NCI-H128 (cell line): Measurements from ENCODE around the gene INSR.
"Not testable (repeated sequence)": the region's sequence is repeated elsewhere in the genome, so short reads cannot be mapped to it uniquely, and the experiment has no call there.

Experiments
- DNase-seq: peaks from one replicate; lab custom pipeline; 2025; ENCODE audit not compliant: unreplicated experiment; lab: John Stamatoyannopoulos, UW

The INSR gene

GRCh38 chr19:7293762-7294557 is at the start of gene INSR:
TSS of gene INSR (minus strand) at chr19:7294414. CDS start at chr19:7293891, 523 bp downstream.
- peak; percentile 72 for DNase-seq

GRCh38 chr19:7342143-7342542 is 47.9 kb upstream of the INSR start:
- no peak for DNase-seq

GRCh38 chr19:7340959-7341837 is 47.0 kb upstream of the INSR start:
- peak; percentile 67 for DNase-seq

GRCh38 chr19:7337380-7338194 is 43.4 kb upstream of the INSR start:
- DNase-seq: no peak

GRCh38 chr19:7336321-7336973 is 42.2 kb upstream of the INSR start:
- no peak for DNase-seq

- DNase-seq: no peak
Observed at GRCh38 chr19:7333198-7334118, 39.2 kb upstream of the INSR start.

GRCh38 chr19:7331446-7331845 is 37.2 kb upstream of the INSR start:
- no peak for DNase-seq

- no peak for DNase-seq
Observed at GRCh38 chr19:7328647-7329046, 34.4 kb upstream of the INSR start.

GRCh38 chr19:7327802-7328201 is 33.6 kb upstream of the INSR start:
- no peak for DNase-seq

GRCh38 chr19:7326105-7326877 is 32.1 kb upstream of the INSR start:
- no peak for DNase-seq

GRCh38 chr19:7318176-7318575 is 24.0 kb upstream of the INSR start:
- no peak for DNase-seq

GRCh38 chr19:7312816-7313215 is 18.6 kb upstream of the INSR start:
- DNase-seq: no peak

- DNase-seq: no peak
Observed at GRCh38 chr19:7311911-7312310, 17.7 kb upstream of the INSR start.

GRCh38 chr19:7308327-7308726 is 14.1 kb upstream of the INSR start:
- not testable (repeated sequence) for DNase-seq

- DNase-seq: no peak
Observed at GRCh38 chr19:7307590-7308218, 13.5 kb upstream of the INSR start.

- DNase-seq: no peak
Observed at GRCh38 chr19:7304200-7304599, 10.0 kb upstream of the INSR start.

- no peak for DNase-seq
Observed at GRCh38 chr19:7303470-7303869, 9.3 kb upstream of the INSR start.

- no peak for DNase-seq
Observed at GRCh38 chr19:7301525-7301924, 7.3 kb upstream of the INSR start.
